Neural progenitor cell (in vitro differentiated cells): ENCODE data around the gene MTCL1. TPM values are rescaled to one million over a fixed set of nuclear protein-coding genes. Genes with fewer than 3 reads are reported as not detected.

Source experiments
- DNase-seq: peaks from one replicate; pipeline ENCODE4 v3.0.0-alpha.2; 2016; ENCODE audit warnings: low spot score
- H2AFZ ChIP-seq: fragments of 200-600 bp; sonication (generic); replicated peaks from 2 replicates; pipeline ENCODE4 v1.6.1; 2016; ENCODE audit warnings: antibody characterized with exemption
- H3F3A ChIP-seq: fragments of 200-600 bp; sonication (generic); 2 replicates; pipeline ENCODE4 v1.6.1; 2016; ENCODE audit warnings: antibody characterized with exemption, low read depth
- H3K27ac ChIP-seq: fragments of 200-600 bp; sonication (generic); 2 replicates; pipeline ENCODE4 v1.5.1; 2016; ENCODE audit warnings: mild to moderate bottlenecking
- H3K27me3 ChIP-seq: fragments of 200-600 bp; sonication (generic); 2 replicates; pipeline ENCODE4 v1.6.1; 2016; ENCODE audit warnings: mild to moderate bottlenecking, moderate library complexity
- H3K36me3 ChIP-seq: fragments of 200-600 bp; sonication (generic); 2 replicates; pipeline ENCODE4 v1.5.1; 2016
- H3K4me1 ChIP-seq: fragments of 200-600 bp; sonication (generic); 2 replicates; pipeline ENCODE4 v1.6.1; 2016; ENCODE audit warnings: mixed run types
- H3K4me2 ChIP-seq: fragments of 200-600 bp; sonication (generic); 2 replicates; pipeline ENCODE4 v1.6.1; 2016
- H3K4me3 ChIP-seq: fragments of 200-600 bp; sonication (generic); 2 replicates; pipeline ENCODE4 v1.5.1; 2016
- H3K79me2 ChIP-seq: fragments of 200-600 bp; sonication (generic); 2 replicates; pipeline ENCODE4 v1.6.1; 2016; ENCODE audit warnings: low read depth
- H3K9ac ChIP-seq: fragments of 200-600 bp; sonication (generic); 2 replicates; pipeline ENCODE4 v1.6.1; 2016
- H3K9me3 ChIP-seq: fragments of 200-600 bp; sonication (generic); 2 replicates; pipeline ENCODE4 v1.5.1; 2016; ENCODE audit warnings: low read depth
- H4K20me1 ChIP-seq: fragments of 200-600 bp; sonication (generic); 2 replicates; pipeline ENCODE4 v1.6.1; 2016; ENCODE audit warnings: low read depth
- H3K27ac Mint-ChIP-seq: 3 replicates; pipeline ENCODE4 v1.8.0; 2021; ENCODE audit warnings: mixed read lengths
- H3K27me3 Mint-ChIP-seq: 2 replicates; pipeline ENCODE4 v1.8.0; 2022; ENCODE audit warnings: low read depth, mild to moderate bottlenecking, inconsistent platforms, moderate library complexity, mixed read lengths; ENCODE audit not compliant: insufficient read depth
- H3K36me3 Mint-ChIP-seq: 3 replicates; pipeline ENCODE4 v1.8.0; 2021; ENCODE audit warnings: mixed read lengths
- H3K4me1 Mint-ChIP-seq: 3 replicates; pipeline ENCODE4 v1.8.0; 2021; ENCODE audit warnings: mixed read lengths
- H3K4me3 Mint-ChIP-seq: 3 replicates; pipeline ENCODE4 v1.8.0; 2021; ENCODE audit warnings: mild to moderate bottlenecking, moderate library complexity, mixed read lengths
- H3K9me3 Mint-ChIP-seq: 3 replicates; pipeline ENCODE4 v1.8.0; 2020; ENCODE audit warnings: mixed read lengths
- EZH2 ChIP-seq: fragments of 200-600 bp; sonication (generic); IDR thresholded peaks from 2 replicates; pipeline ENCODE4 v1.6.1; 2017; ENCODE audit warnings: antibody characterized with exemption, mild to moderate bottlenecking, moderate library complexity
- EZH2phosphoT487 ChIP-seq: fragments of 200-600 bp; sonication (generic); IDR thresholded peaks from 2 replicates; pipeline ENCODE4 v1.6.1; 2017; ENCODE audit warnings: antibody characterized with exemption
- total RNA-seq: library from RNA; depleted of rRNA; stranded (reverse); fragments of >200 nt; gene quantifications from 2 replicates; pipeline ENCODE4 v1.2.3, GENCODE V29; 2015; ENCODE audit warnings: low replicate concordance
- TF ChIP-seq, protein P1 (sequence below): fragments of 200-600 bp; sonication (generic); IDR thresholded peaks from 2 replicates; pipeline ENCODE4 v1.5.1; 2017; ENCODE audit warnings: antibody characterized with exemption, mild to moderate bottlenecking

The MTCL1 gene
- total RNA-seq, 1 donor from 2014 or later = 36.9 TPM

- Histone ChIP-seq H3K4me3 (no peak overlapping the region), H3F3A (no peaks in the 10 kb centered on the region), H3K27me3 (no peaks in the 10 kb centered on the region), H3K9ac (no peak overlapping the region), H3K79me2 (peaks cover 52% of the 10 kb centered on the region), H3K4me2 (no peak overlapping the region), H3K36me3 (no peaks in the 10 kb centered on the region), H3K4me1 (peaks cover 6% of the 10 kb centered on the region), H3K9me3 (no peaks in the 10 kb centered on the region), H4K20me1 (no peaks in the 10 kb centered on the region), H3K27ac (no peak overlapping the region), H2AFZ (no peak overlapping the region)
- peaks cover 15% of the 10 kb centered on the region for H3K4me1 Mint-ChIP-seq
- H3K27me3 Mint-ChIP-seq = no peaks in the 10 kb centered on the region
- TF ChIP-seq, protein P1, sequence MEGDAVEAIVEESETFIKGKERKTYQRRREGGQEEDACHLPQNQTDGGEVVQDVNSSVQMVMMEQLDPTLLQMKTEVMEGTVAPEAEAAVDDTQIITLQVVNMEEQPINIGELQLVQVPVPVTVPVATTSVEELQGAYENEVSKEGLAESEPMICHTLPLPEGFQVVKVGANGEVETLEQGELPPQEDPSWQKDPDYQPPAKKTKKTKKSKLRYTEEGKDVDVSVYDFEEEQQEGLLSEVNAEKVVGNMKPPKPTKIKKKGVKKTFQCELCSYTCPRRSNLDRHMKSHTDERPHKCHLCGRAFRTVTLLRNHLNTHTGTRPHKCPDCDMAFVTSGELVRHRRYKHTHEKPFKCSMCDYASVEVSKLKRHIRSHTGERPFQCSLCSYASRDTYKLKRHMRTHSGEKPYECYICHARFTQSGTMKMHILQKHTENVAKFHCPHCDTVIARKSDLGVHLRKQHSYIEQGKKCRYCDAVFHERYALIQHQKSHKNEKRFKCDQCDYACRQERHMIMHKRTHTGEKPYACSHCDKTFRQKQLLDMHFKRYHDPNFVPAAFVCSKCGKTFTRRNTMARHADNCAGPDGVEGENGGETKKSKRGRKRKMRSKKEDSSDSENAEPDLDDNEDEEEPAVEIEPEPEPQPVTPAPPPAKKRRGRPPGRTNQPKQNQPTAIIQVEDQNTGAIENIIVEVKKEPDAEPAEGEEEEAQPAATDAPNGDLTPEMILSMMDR = no peak
- no peak for TF ChIP-seq EZH2
- TF ChIP-seq EZH2phosphoT487 = no peak
- DNase-seq = no peak
- no peak overlapping the region for H3K4me3 Mint-ChIP-seq
- H3K9me3 Mint-ChIP-seq = peaks cover 8% of the 10 kb centered on the region
- peaks cover 20% of the 10 kb centered on the region for H3K36me3 Mint-ChIP-seq
- H3K27ac Mint-ChIP-seq = no peak overlapping the region
Measured at GRCh38 chr18:8754995-8755960, 49.9 kb downstream of the MTCL1 start.

GRCh38 chr18:8756571-8756970, 51.2 kb downstream of the MTCL1 start:
- no peak overlapping the region for H3K27ac Mint-ChIP-seq
- Histone ChIP-seq H3K27ac (no peak overlapping the region), H3K4me3 (no peak overlapping the region), H3F3A (no peaks in the 10 kb centered on the region), H4K20me1 (no peaks in the 10 kb centered on the region), H2AFZ (no peak overlapping the region), H3K4me1 (peaks cover 6% of the 10 kb centered on the region), H3K9ac (no peak overlapping the region), H3K27me3 (no peaks in the 10 kb centered on the region), H3K4me2 (no peak overlapping the region), H3K36me3 (peaks cover 8% of the 10 kb centered on the region), H3K79me2 (peaks cover 47% of the 10 kb centered on the region), H3K9me3 (no peaks in the 10 kb centered on the region)
- TF ChIP-seq EZH2phosphoT487 (no peak), EZH2 (no peak)
- TF ChIP-seq, protein P1 = no peak
- H3K27me3 Mint-ChIP-seq = no peaks in the 10 kb centered on the region
- DNase-seq = no peak
- H3K9me3 Mint-ChIP-seq = peaks cover 17% of the 10 kb centered on the region
- peaks cover 27% of the 10 kb centered on the region for H3K36me3 Mint-ChIP-seq
- H3K4me3 Mint-ChIP-seq = no peak overlapping the region
- peaks cover 5% of the 10 kb centered on the region for H3K4me1 Mint-ChIP-seq

DNA sequence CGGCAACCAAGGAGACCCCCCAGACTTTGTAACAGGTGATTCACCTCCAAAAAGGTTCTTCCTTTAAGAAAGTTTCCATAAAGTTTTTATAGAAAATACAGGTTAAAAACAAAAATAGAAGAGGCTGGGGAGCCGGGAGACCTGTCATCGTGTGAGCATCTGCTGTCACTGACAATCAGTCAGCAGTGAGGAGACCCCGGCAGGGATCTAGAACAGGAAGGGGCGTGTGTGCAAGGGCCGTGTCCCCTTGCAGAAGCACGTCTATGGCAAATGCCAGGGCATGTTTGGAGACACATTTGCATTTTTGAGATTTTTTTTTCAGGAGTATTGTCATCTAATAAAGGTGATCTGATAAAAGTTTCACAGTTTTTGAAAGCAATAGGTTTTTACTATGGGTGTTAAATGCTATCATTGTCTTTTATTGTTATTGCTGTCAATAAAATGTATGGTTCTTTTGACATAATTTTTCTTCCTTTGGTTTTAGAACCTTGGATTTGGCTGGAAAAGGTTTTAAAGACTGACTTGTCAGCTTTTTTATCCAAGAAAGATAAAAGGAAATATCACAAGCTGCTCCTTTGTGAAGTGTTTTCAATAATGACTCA, 52.1 kb downstream of the MTCL1 start:
- peaks cover 2% of the 10 kb centered on the region for H3K4me1 Mint-ChIP-seq
- H3K9me3 Mint-ChIP-seq = peaks cover 19% of the 10 kb centered on the region
- H3K36me3 ChIP-seq = peaks cover 8% of the 10 kb centered on the region
- H3K36me3 Mint-ChIP-seq = peaks cover 36% of the 10 kb centered on the region
- no peak for DNase-seq
- H3K79me2 ChIP-seq = peaks cover 43% of the 10 kb centered on the region
- H4K20me1 ChIP-seq = no peaks in the 10 kb centered on the region
- H3K4me3 ChIP-seq = no peak overlapping the region
- H3K4me1 ChIP-seq = peaks cover 6% of the 10 kb centered on the region
- no peaks in the 10 kb centered on the region for H3K27me3 Mint-ChIP-seq
- no peak overlapping the region for H3K27ac Mint-ChIP-seq
- no peaks in the 10 kb centered on the region for H3K9me3 ChIP-seq
- no peaks in the 10 kb centered on the region for H3K27me3 ChIP-seq
- no peak overlapping the region for H3K4me3 Mint-ChIP-seq
- no peak overlapping the region for H2AFZ ChIP-seq
- no peak overlapping the region for H3K9ac ChIP-seq
- no peaks in the 10 kb centered on the region for H3F3A ChIP-seq
- H3K27ac ChIP-seq = no peak overlapping the region
- no peak overlapping the region for H3K4me2 ChIP-seq
- TF ChIP-seq EZH2phosphoT487 (no peak), EZH2 (no peak)
- TF ChIP-seq, protein P1 = no peak
